IMR-90 (cell line): ENCODE results near the gene TBC1D22A. TPM values are rescaled to one million over a fixed set of nuclear protein-coding genes. Genes with fewer than 3 reads are reported as not detected.

Experiments
- ATAC-seq: fragments of 200-7000 bp; cut with Tn5 transposase; 2 replicates; pipeline ENCODE4 v1.9.1; 2020; ENCODE audit warnings: low read depth, mild to moderate bottlenecking, moderate library complexity
- BruUV-seq: library from RNA; stranded (reverse); fragments of 400-500 nt; replicated peaks from 2 replicates; lab custom pipeline; 2021; lab: Mats Ljungman, UMichigan
- CTCF ChIA-PET: fragments of 300-600 bp; formaldehyde crosslinking; extraction: SDS; loops from one replicate; lab custom pipeline; 2021; ENCODE audit warnings: antibody characterized with exemption; lab: Yijun Ruan, JAX
- POLR2A ChIA-PET: fragments of 300-600 bp; sonication (Branson Sonifier 250); formaldehyde crosslinking; loops from one replicate; lab custom pipeline; 2022; ENCODE audit warnings: antibody characterized with exemption; ENCODE audit not compliant: unreplicated experiment; lab: Charles Lee
- DNase-seq: peaks from one replicate; pipeline ENCODE4 v3.0.0; 2013
- H2AFZ ChIP-seq: replicated peaks from 2 replicates; pipeline ENCODE3; 2013; ENCODE audit warnings: low read length, mild to moderate bottlenecking; ENCODE audit not compliant: poor library complexity
- H2AK5ac ChIP-seq: 2 replicates; pipeline ENCODE4 v1.6.1; 2013; ENCODE audit warnings: low read depth, low read length, inconsistent platforms
- H2AK9ac ChIP-seq: replicated peaks from 2 replicates; pipeline ENCODE3; 2013; ENCODE audit warnings: mild to moderate bottlenecking, low read depth, low read length, moderate library complexity; ENCODE audit not compliant: poor library complexity
- H2BK120ac ChIP-seq: 2 replicates; pipeline ENCODE4 v1.6.1; 2013; ENCODE audit warnings: low read depth, low read length, inconsistent platforms
- H2BK15ac ChIP-seq: 3 replicates; pipeline ENCODE4 v1.6.1; 2013; ENCODE audit warnings: low read depth, low read length, inconsistent platforms
- H2BK20ac ChIP-seq: 2 replicates; pipeline ENCODE4 v1.6.1; 2013; ENCODE audit warnings: low read depth, mild to moderate bottlenecking, inconsistent platforms, low read length, moderate library complexity
- H2BK5ac ChIP-seq: 2 replicates; pipeline ENCODE4 v1.6.1; 2013; ENCODE audit warnings: mild to moderate bottlenecking, low read depth, low read length, inconsistent platforms; ENCODE audit not compliant: poor library complexity, severe bottlenecking
- H3K14ac ChIP-seq: replicated peaks from 2 replicates; pipeline ENCODE4 v1.6.1; 2013; ENCODE audit warnings: low read depth, low read length, inconsistent platforms
- H3K18ac ChIP-seq: 2 replicates; pipeline ENCODE4 v1.6.1; 2013; ENCODE audit warnings: low read depth, low read length, control low read depth
- H3K23ac ChIP-seq: 2 replicates; pipeline ENCODE4 v1.6.1; 2013; ENCODE audit warnings: low read depth, low read length, inconsistent platforms
- H3K27ac ChIP-seq: 2 replicates; pipeline ENCODE4 v1.5.1; 2013; ENCODE audit warnings: mild to moderate bottlenecking, control low read depth, low read length; ENCODE audit not compliant: insufficient read depth
- H3K27me3 ChIP-seq: 2 replicates; pipeline ENCODE4 v1.6.1; 2013; ENCODE audit warnings: low read length; ENCODE audit not compliant: control insufficient read depth, insufficient read depth
- H3K36me3 ChIP-seq: 2 replicates; pipeline ENCODE4 v1.6.1; 2013; ENCODE audit warnings: low read length, mixed read lengths; ENCODE audit not compliant: control insufficient read depth, insufficient read depth
- H3K4ac ChIP-seq: 2 replicates; pipeline ENCODE4 v1.6.1; 2013; ENCODE audit warnings: low read depth, low read length, inconsistent platforms
- H3K4me1 ChIP-seq: 2 replicates; pipeline ENCODE4 v1.6.1; 2013; ENCODE audit warnings: low read length, mixed read lengths; ENCODE audit not compliant: control insufficient read depth, insufficient read depth
- H3K4me2 ChIP-seq: 2 replicates; pipeline ENCODE4 v1.6.1; 2013; ENCODE audit warnings: low read depth, mild to moderate bottlenecking, control low read depth, low read length, moderate library complexity
- H3K4me3 ChIP-seq: 2 replicates; pipeline ENCODE4 v1.5.1; 2013; ENCODE audit warnings: low read depth, mild to moderate bottlenecking, control low read depth, low read length, moderate library complexity; ENCODE audit not compliant: insufficient read depth
- H3K56ac ChIP-seq: 2 replicates; pipeline ENCODE4 v1.6.1; 2013; ENCODE audit warnings: low read length, inconsistent platforms; ENCODE audit not compliant: insufficient read depth; ENCODE audit errors: extremely low read depth
- H3K79me1 ChIP-seq, 2 experiments: 2 replicates each; pipeline ENCODE4 v1.6.1; 2013; ENCODE audit warnings: low read length in 2 of 2, inconsistent platforms in 1 of 2, low read depth in 1 of 2
- H3K9ac ChIP-seq: 2 replicates; pipeline ENCODE4 v1.6.1; 2013; ENCODE audit warnings: low read depth, low read length, control low read depth
- H3K9me1 ChIP-seq: 2 replicates; pipeline ENCODE4 v1.6.1; 2013; ENCODE audit warnings: low read length, inconsistent platforms; ENCODE audit not compliant: insufficient read depth
- H3K9me3 ChIP-seq: 2 replicates; pipeline ENCODE4 v1.6.1; 2013; ENCODE audit warnings: low read length; ENCODE audit not compliant: control insufficient read depth, insufficient read depth
- H4K20me1 ChIP-seq: 2 replicates; pipeline ENCODE4 v1.6.1; 2013; ENCODE audit warnings: low read length, inconsistent platforms; ENCODE audit not compliant: insufficient read depth
- H4K5ac ChIP-seq: 2 replicates; pipeline ENCODE4 v1.6.1; 2013; ENCODE audit warnings: mild to moderate bottlenecking, low read depth, low read length, control low read depth
- H4K8ac ChIP-seq, 2 experiments: 2 replicates each; pipeline ENCODE4 v1.6.1; 2013; ENCODE audit warnings: low read depth in 2 of 2, low read length in 2 of 2, control low read depth in 1 of 2, inconsistent platforms in 1 of 2
- H4K91ac ChIP-seq: 2 replicates; pipeline ENCODE4 v1.6.1; 2013; ENCODE audit warnings: low read depth, low read length, inconsistent platforms; ENCODE audit not compliant: insufficient read depth
- BHLHE40 ChIP-seq: fragments of 150-350 bp; IDR thresholded peaks from 2 replicates; pipeline ENCODE4 v1.6.1; 2016; ENCODE audit warnings: mild to moderate bottlenecking, low read depth, low read length
- CEBPB ChIP-seq: IDR thresholded peaks from 2 replicates; pipeline ENCODE4 v1.6.1; 2012; ENCODE audit warnings: low read depth, low read length, improper control_type of control experiment
- CHD1 ChIP-seq: IDR thresholded peaks from 2 replicates; pipeline ENCODE4 v1.6.1; 2012; ENCODE audit warnings: low read depth, low read length, improper control_type of control experiment
- CTCF ChIP-seq: conservative IDR thresholded peaks from 2 replicates; pipeline ENCODE4 v1.5.1; 2012; ENCODE audit warnings: mild to moderate bottlenecking, low read depth, low read length, improper control_type of control experiment
- ELK1 ChIP-seq: fragments of 150-350 bp; IDR thresholded peaks from 2 replicates; pipeline ENCODE4 v1.6.1; 2016; ENCODE audit warnings: low read depth, mild to moderate bottlenecking, low read length, moderate library complexity, borderline replicate concordance
- FOS ChIP-seq: fragments of 150-350 bp; IDR thresholded peaks from 2 replicates; pipeline ENCODE4 v1.6.1; 2016; ENCODE audit warnings: low read depth, low read length
- MAFK ChIP-seq: IDR thresholded peaks from 2 replicates; pipeline ENCODE4 v1.6.1; 2012; ENCODE audit warnings: low read depth, low read length, improper control_type of control experiment
- MAZ ChIP-seq: IDR thresholded peaks from 2 replicates; pipeline ENCODE4 v1.6.1; 2012; ENCODE audit warnings: low read depth, mild to moderate bottlenecking, low read length, improper control_type of control experiment, moderate library complexity, borderline replicate concordance
- MXI1 ChIP-seq: IDR thresholded peaks from 2 replicates; pipeline ENCODE4 v1.6.1; 2012; ENCODE audit warnings: low read depth, mild to moderate bottlenecking, low read length, moderate library complexity, borderline replicate concordance
- NFE2L2 ChIP-seq: fragments of 150-350 bp; IDR thresholded peaks from 2 replicates; pipeline ENCODE4 v1.6.1; 2016; ENCODE audit warnings: low read depth, mild to moderate bottlenecking, low read length
- POLR2A ChIP-seq: IDR thresholded peaks from 2 replicates; pipeline ENCODE4 v1.6.1; 2012; ENCODE audit warnings: mild to moderate bottlenecking, low read depth, low read length
- RAD21 ChIP-seq: IDR thresholded peaks from 2 replicates; pipeline ENCODE4 v1.6.1; 2012; ENCODE audit warnings: low read length, improper control_type of control experiment
- RCOR1 ChIP-seq: IDR thresholded peaks from 2 replicates; pipeline ENCODE4 v1.6.1; 2012; ENCODE audit warnings: mild to moderate bottlenecking, low read length, improper control_type of control experiment; ENCODE audit not compliant: insufficient replicate concordance
- RFX5 ChIP-seq: IDR thresholded peaks from 2 replicates; pipeline ENCODE4 v1.8.0; 2012; ENCODE audit warnings: low read depth, mild to moderate bottlenecking, low read length, moderate library complexity
- SMC3 ChIP-seq: fragments of 150-350 bp; IDR thresholded peaks from 2 replicates; pipeline ENCODE4 v1.6.1; 2016; ENCODE audit warnings: low read depth, mild to moderate bottlenecking, antibody characterized with exemption, low read length, moderate library complexity
- USF2 ChIP-seq: fragments of 150-350 bp; IDR thresholded peaks from 2 replicates; pipeline ENCODE4 v1.6.1; 2017; ENCODE audit warnings: mild to moderate bottlenecking, antibody characterized with exemption, low read length, low read depth
- WGBS, 2 experiments: methylation state at CpG; one replicate each; pipeline versions ENCODE4 v1.1.5 to v1.1.7; 2013; ENCODE audit warnings: missing lambda C conversion rate in 2 of 2; ENCODE audit not compliant: insufficient read length in 1 of 2; ENCODE audit errors: extremely low coverage in 2 of 2; 5-methylcytosine and 5-hydroxymethylcytosine counted together
- dilution Hi-C: fragments of 300-500 bp; cut with HindIII; formaldehyde crosslinking; loops from one replicate; pipeline ENCODE4 v1.14.3; 2018; ENCODE audit warnings: low sequenced_read_pairs; ENCODE audit not compliant: unreplicated experiment
- in situ Hi-C: fragments of 300-500 bp; cut with MboI; formaldehyde crosslinking; loops from 3 replicates; pipeline ENCODE4 v1.14.3; 2019; ENCODE audit warnings: low sequenced_read_pairs, inconsistent platforms, mixed read lengths
- intact Hi-C: fragments of 100-400 bp; cut with micrococcal nuclease; formaldehyde crosslinking; loops from 2 replicates; pipeline ENCODE4 v1.10.0; 2022
- polyA plus RNA-seq, 3 experiments: library from polyadenylated mRNA; depleted of rRNA; stranded (reverse); fragments of >200 nt; gene quantifications; 2 replicates each; pipeline ENCODE4 v1.2.3, GENCODE V29; 2012; ENCODE audit warnings: low replicate concordance in 1 of 3
- total RNA-seq: library from RNA; depleted of rRNA; stranded (reverse); fragments of >200 nt; gene quantifications from 2 replicates; pipeline ENCODE4 v1.2.3, GENCODE V29; 2012

The TBC1D22A gene
- total and polyA plus RNA-seq, 2 of the 4 experiments (the other 2 are of a cell fraction), result 9.0 to 16.7 TPM

GRCh38 chr22:46732513-46732912 lies 29.9 kb upstream of the TBC1D22A start:
- Histone ChIP-seq H2AK9ac (no peak overlapping the region), H4K91ac (no peak overlapping the region), H4K8ac (no peak overlapping the region), H3K27me3 (no peaks in the 10 kb centered on the region), H3K36me3 (peaks cover 23% of the 10 kb centered on the region), H3K23ac (no peak overlapping the region), H3K4ac (no peak overlapping the region), H3K14ac (no peak overlapping the region), H3K9ac (no peak overlapping the region), H3K18ac (no peak overlapping the region), H3K4me3 (no peak overlapping the region), H2BK120ac (no peak overlapping the region), H4K20me1 (peaks cover 80% of the 10 kb centered on the region), H3K4me1 (peaks cover 36% of the 10 kb centered on the region), H3K9me3 (no peaks in the 10 kb centered on the region), H2BK15ac (no peak overlapping the region), H2AK5ac (no peak overlapping the region), H3K79me1 (peaks cover 36 to 78% of the 10 kb centered on the region in 2 experiments), H2BK20ac (no peak overlapping the region), H4K5ac (no peak overlapping the region), H3K4me2 (no peak overlapping the region), H3K56ac (no peak overlapping the region), H2BK5ac (no peak overlapping the region), H2AFZ (no peak overlapping the region), H3K27ac (no peak overlapping the region), H3K9me1 (peaks cover 23% of the 10 kb centered on the region)
- no peak for TF ChIP-seq CTCF
- no peak for TF ChIP-seq MAZ
- no peak for TF ChIP-seq RCOR1
- TF ChIP-seq FOS, result no peak
- no peak for TF ChIP-seq NFE2L2
- no peak for TF ChIP-seq CEBPB
- TF ChIP-seq CHD1, result no peak
- no peak for TF ChIP-seq MXI1
- no peak for TF ChIP-seq SMC3
- TF ChIP-seq POLR2A, result no peak
- TF ChIP-seq ELK1, result no peak
- no peak for TF ChIP-seq BHLHE40
- no peak for TF ChIP-seq MAFK
- no peak for TF ChIP-seq RAD21
- no peak for TF ChIP-seq RFX5
- TF ChIP-seq USF2, result no peak
- ATAC-seq, result no peak
- ChIA-PET POLR2A (no interaction called here), CTCF (no interaction called here)
- 75% methylated on average over 2 of the region's 7 CpGs; no CpG with 5 or more reads in 1 of the 2 experiments for WGBS, 2 experiments
- intact Hi-C loops, result no loop called here
- DNase-seq, result no peak
- in situ Hi-C loops, result no loop called here
- BruUV-seq, result no TSS peak
- dilution Hi-C loops, result no loop called here
